Astrocyte of the spinal cord (primary cell): Measurements from ENCODE around the gene PHKG2.

Source experiments
- DNase-seq: peaks from one replicate; pipeline ENCODE4 v3.0.0; 2011; ENCODE audit warnings: low read depth, low spot score
- H3K4me3 ChIP-seq: 2 replicates; pipeline ENCODE4 v1.5.1; 2011; ENCODE audit warnings: low read depth, mild to moderate bottlenecking, low read length, moderate library complexity
- CTCF ChIP-seq: IDR thresholded peaks from 2 replicates; pipeline ENCODE4 v1.5.1; 2012; ENCODE audit warnings: low read depth, mild to moderate bottlenecking, low read length, inconsistent platforms
- in situ Hi-C: cut with HindIII; loops from 2 replicates; pipeline ENCODE4 v1.10.0; 2017; ENCODE audit warnings: low sequenced_read_pairs

Gene PHKG2

GRCh38 chr16:30750876-30751465 is 2.7 kb downstream of the PHKG2 start:
- no peak for DNase-seq
- in situ Hi-C loops = no loop called here
- no peak overlapping the region for H3K4me3 ChIP-seq
- TF ChIP-seq CTCF = no peak

- in situ Hi-C loops = no loop called here
- no peak for DNase-seq
- no peak overlapping the region for H3K4me3 ChIP-seq
- no peak for TF ChIP-seq CTCF
Observed at GRCh38 chr16:30753596-30753995, 5.4 kb downstream of the PHKG2 start.

- TF ChIP-seq CTCF = no peak
- no peak overlapping the region for H3K4me3 ChIP-seq
- DNase-seq = no peak
- in situ Hi-C loops = no loop called here
Observed at GRCh38 chr16:30755955-30756780, 7.9 kb downstream of the PHKG2 start.

- no peak for DNase-seq
- TF ChIP-seq CTCF = no peak
- no peak overlapping the region for H3K4me3 ChIP-seq
- in situ Hi-C loops = no loop called here
Observed at GRCh38 chr16:30756781-30757100, 8.5 kb downstream of the PHKG2 start.

GRCh38 chr16:30757316-30757715 is 9.1 kb downstream of the PHKG2 start:
- no peak overlapping the region for H3K4me3 ChIP-seq
- no peak for TF ChIP-seq CTCF
- in situ Hi-C loops = no loop called here
- no peak for DNase-seq

- H3K4me3 ChIP-seq = no peak overlapping the region
- no peak for DNase-seq
- in situ Hi-C loops = no loop called here
- no peak for TF ChIP-seq CTCF
Observed at GRCh38 chr16:30758988-30759491, 10.8 kb downstream of the PHKG2 start.
